Activated naive CD4-positive, alpha-beta T cell treated with anti-CD3 and anti-CD28 coated beads for 36 hours (primary cell): Measurements from ENCODE around the gene FOLR2. TPM values are rescaled to one million over a fixed set of nuclear protein-coding genes. Genes with fewer than 3 reads are reported as not detected.

Experiments used
- total RNA-seq, 2 experiments: library from RNA; stranded (reverse); gene quantifications; one replicate each; pipeline ENCODE4 v1.2.3, GENCODE V29; 2021

Gene FOLR2
- total RNA-seq, 2 experiments from 2014 or later = not detected

Other genes starting within 250 kb of the FOLR2 start
- 1 to 10 TPM; 4.1 to 5.4 TPM for gene IL18BP, start 217.9 kb upstream of the FOLR2 start, total RNA-seq
- 100 to 1,000 TPM; 189 to 194 TPM for gene NUMA1, start 136.3 kb upstream of the FOLR2 start, total RNA-seq
- 1 to 10 TPM; 6.8 to 8.3 TPM for gene LRRC51, start 135.9 kb upstream of the FOLR2 start, total RNA-seq
- gene LAMTOR1, start 113.5 kb upstream of the FOLR2 start, total RNA-seq = 10 to 100 TPM; 39.1 to 41.8 TPM
- gene TOMT, start 110.9 kb upstream of the FOLR2 start, total RNA-seq = not detected
- gene ANAPC15, start 104.1 kb upstream of the FOLR2 start, total RNA-seq = 10 to 100 TPM; 69.1 to 70.3 TPM
- gene FOLR3, start 81.1 kb upstream of the FOLR2 start, total RNA-seq = not detected
- not detected for gene FOLR1, start 24.7 kb upstream of the FOLR2 start, total RNA-seq
- gene INPPL1, start 8.0 kb downstream of the FOLR2 start, total RNA-seq = 10 to 100 TPM; 67.1 to 74.0 TPM
- gene PHOX2A, start 27.4 kb downstream of the FOLR2 start, total RNA-seq = not detected
- gene CLPB, start 217.7 kb downstream of the FOLR2 start, total RNA-seq = 10 to 100 TPM; 42.4 to 47.3 TPM